Thyroid gland (tissue), 4 donors: ENCODE measurements around the gene REPS2.

Source experiments
- CTCF ChIP-seq, 6 experiments: fragments of 200-600 bp in 3 of 6; fragments of 450-650 bp in 3 of 6; sonication (generic) in 3 of 6; IDR thresholded peaks; one replicate each; pipeline ENCODE4 v1.5.1; 2016 to 2019; ENCODE audit warnings: antibody characterized with exemption in 6 of 6, mild to moderate bottlenecking in 2 of 6, inconsistent platforms in 1 of 6, moderate library complexity in 1 of 6
- POLR2A ChIP-seq, 2 donors: fragments of 450-650 bp; IDR thresholded peaks; one replicate each; pipeline ENCODE4 v1.6.1; 2017; ENCODE audit warnings: antibody characterized with exemption in 2 of 2, mild to moderate bottlenecking in 2 of 2, moderate library complexity in 1 of 2

DNA sequence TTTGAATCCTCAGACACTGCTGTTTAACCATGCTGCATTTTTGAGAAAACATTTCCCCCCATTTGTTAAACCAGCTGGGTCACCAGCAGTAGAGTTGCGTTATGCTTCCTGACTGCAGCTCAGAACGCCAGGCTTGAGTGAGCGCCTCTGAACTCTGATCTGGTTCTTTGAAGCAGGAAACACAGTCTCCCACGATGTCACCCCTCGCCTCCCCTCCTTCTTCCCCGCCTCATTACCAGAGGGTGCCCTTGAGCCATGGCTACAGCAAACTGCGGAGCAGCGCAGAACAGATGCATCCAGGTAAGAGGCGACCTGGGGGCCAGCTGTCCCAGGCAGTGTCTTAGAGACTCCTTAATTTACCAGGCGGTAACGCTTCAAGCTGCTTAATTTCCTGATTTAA lies 78.4 kb downstream of the REPS2 start:
- TF ChIP-seq CTCF (IDR thresholded peaks at IDR 0.05) (no peak), POLR2A (IDR thresholded peaks at IDR 0.05) (no peak)
